NCI-H446 (cell line): ENCODE results near the gene MRPL41.
"Not testable (repeated sequence)": the region's sequence is repeated elsewhere in the genome, so short reads cannot be mapped to it uniquely, and the experiment has no call there.

Experiments
- DNase-seq, 2 experiments: peaks; one replicate each; lab custom pipeline; 2025; lab: John Stamatoyannopoulos, UW

Gene MRPL41

GRCh38 chr9:137551264-137552021, at the start of gene MRPL41:
Gene MRPL41 (plus strand): TSS chr9:137551879. CDS start chr9:137552082, 203 bp downstream.
- peak; percentile 27 to 81 for DNase-seq

DNA sequence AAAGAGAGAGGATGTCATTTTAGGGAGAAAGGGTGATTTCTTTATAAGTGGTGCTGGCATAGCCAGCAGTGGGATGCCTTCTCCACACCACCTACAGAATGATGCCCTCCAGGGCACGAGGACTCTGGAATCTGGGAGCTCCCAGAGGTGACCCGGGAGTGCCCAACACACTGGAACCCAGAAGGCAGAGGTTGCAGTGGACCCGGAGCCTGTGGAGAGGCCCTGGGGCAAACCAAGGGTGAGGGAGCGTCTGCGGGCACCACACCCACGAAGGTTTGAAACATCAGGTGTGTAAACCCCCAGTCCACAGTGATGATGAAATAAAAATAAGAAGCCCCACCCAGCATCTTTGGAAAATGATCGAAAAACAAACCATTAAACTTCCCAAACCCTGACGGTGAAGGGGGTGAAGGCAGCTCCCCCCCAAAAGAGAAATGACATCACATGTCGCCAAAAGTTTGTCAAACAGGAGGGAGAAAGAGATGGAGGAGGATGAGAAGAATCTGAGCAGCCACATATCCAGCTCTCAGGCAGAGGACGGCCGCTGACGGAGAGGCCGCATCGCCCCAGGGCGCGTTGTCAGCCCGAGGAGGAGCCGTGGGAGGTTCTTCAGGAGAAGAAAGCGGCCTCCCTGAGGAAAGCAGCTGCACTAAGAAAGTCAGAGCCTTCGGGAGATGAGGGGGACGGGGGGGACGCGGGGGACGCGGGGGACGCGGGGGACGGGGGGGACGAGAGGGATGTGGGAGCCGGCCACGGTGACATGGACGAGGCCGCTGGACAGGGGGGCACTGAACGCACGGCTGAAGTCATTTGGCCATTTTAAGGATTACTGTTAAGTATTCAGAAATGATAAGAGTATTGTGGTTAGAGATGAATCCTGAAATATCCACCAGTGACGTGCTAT, 49.4 kb upstream of the MRPL41 start:
- no peak for DNase-seq

- DNase-seq, result no peak
These were observed 47.3 kb upstream of the MRPL41 start for GRCh38 chr9:137504432-137504777.

GRCh38 chr9:137505421-137506140, 46.1 kb upstream of the MRPL41 start:
- no peak for DNase-seq

- DNase-seq, result no peak
These were observed 45.4 kb upstream of the MRPL41 start for GRCh38 chr9:137506274-137506673.

GRCh38 chr9:137506702-137507171, 44.9 kb upstream of the MRPL41 start:
- no peak for DNase-seq

DNA sequence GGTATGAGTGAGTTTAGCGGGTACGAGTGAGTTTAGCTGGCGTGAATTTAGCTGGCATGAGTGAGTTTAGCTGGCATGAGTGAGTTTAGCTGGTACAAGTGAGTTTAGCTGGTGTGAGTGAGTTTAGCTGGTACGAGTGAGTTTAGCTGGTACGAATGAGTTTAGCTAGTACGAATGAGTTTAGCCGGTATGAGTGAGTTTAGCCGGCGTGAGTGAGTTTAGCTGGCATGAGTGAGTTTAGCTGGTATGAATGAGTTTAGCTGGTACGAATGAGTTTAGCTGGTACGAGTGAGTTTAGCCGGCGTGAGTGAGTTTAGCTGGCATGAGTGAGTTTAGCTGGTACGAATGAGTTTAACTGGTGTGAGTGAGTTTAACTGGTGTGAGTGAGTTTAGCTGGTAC, 42.5 kb upstream of the MRPL41 start:
- no peak for DNase-seq

GRCh38 chr9:137511126-137511525, 40.6 kb upstream of the MRPL41 start:
- not testable (repeated sequence) for DNase-seq

DNA sequence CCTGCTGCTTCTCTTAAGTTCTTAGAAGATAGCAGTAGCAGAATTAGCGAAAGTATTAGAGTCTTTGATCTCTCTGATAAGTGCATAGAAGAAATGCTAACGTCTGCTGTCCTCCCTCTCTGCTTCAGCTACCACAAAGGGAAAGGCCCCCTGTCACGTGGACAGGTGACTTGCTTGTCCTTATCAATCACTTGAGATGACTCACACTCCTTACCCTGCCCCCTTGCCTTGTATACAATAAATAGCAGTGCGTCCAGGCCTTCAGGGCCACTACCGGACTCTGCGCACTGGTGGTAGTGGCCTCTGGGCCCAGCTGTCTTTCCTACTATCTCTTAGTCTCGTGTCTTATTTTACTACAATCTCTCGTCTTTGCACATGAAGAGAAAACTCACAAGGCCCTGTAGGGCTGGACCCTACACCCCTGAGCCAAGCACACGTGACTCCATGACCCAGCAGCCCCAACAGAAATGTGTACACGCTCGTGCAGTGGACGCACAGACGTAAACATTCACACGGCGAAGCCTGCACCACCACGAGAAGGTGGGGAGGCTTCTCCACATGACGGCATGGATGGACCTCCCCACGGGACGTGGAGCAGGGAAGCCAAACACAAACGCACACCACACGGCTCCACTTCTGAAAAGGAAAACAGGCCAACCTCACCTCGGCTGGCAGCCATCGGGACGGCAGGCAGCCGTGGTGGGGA, 39.8 kb upstream of the MRPL41 start:
- DNase-seq, result no peak

- DNase-seq, result not testable (repeated sequence)
These were observed 38.5 kb upstream of the MRPL41 start for GRCh38 chr9:137513136-137513535.

DNA sequence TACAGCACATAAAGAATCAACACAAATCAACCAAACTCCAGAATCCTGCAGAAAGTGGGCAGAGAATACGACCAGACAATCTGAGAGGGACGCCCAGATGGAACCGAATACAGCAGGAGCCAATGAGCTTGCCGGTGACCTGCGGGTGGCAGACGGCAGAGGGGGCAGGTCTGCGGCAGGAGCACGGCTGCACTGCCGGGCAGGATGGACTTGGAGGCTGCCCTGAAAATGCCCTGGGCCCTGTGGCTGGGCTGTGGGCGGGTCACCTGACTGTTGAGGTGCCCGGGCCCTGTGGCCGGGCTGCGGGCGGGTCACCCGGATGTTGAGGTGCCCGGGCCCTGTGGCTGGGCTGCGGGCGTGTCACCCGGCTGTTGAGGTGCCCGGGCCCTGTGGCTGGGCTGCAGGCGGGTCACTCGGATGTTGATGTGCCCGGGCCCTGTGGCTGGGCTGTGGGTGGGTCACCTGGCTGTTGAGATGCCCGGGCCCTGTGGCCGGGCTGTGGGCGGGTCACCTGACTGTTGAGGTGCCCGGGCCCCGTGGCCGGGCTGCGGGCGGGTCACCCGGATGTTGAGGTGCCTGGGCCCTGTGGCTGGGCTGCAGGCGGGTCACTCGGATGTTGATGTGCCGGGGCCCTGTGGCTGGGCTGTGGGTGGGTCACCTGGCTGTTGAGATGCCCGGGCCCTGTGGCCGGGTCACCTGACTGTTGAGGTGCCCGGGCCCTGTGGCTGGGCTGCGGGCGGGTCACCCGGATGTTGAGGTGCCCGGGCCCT, 37.7 kb upstream of the MRPL41 start:
- not testable (repeated sequence) for DNase-seq

GRCh38 chr9:137514691-137515337, 36.9 kb upstream of the MRPL41 start:
- DNase-seq, result no peak

- no peak for DNase-seq
These were observed 36.3 kb upstream of the MRPL41 start for GRCh38 chr9:137515338-137515724.

- DNase-seq, result no peak
These were observed 35.3 kb upstream of the MRPL41 start for GRCh38 chr9:137516144-137516917.

DNA sequence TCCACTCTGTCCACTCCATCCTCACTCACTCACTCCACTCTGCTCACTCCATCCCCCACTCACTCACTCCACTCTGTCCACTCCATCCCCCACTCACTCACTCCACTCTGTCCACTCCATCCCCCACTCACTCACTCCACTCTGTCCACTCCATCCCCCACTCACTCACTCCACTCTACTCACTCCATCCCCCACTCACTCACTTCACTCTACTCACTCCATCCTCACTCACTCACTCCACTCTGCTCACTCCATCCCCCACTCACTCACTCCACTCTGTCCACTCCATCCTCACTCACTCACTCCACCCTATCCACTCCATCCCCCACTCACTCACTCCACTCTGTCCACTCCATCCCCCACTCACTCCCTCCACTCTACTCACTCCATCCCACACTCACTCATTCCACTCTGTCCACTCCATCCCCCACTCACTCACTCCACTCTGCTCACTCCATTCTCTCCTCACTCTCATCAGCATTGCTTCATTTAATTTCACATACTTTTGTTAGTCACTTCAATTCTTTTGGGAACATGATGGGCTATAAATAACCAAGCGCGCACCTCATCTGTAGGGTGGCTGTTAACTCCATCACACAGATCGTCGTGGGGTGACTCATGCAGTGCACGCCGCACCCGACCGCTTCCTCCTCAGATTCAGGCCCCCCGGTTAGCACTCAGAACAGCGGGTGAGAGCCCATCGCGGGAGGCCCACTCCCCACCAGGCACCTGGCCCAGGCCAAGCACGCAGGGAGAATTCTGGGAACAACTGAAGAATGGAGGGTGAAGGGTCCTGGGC, 32.8 kb upstream of the MRPL41 start:
- DNase-seq, result not testable (repeated sequence)

DNA sequence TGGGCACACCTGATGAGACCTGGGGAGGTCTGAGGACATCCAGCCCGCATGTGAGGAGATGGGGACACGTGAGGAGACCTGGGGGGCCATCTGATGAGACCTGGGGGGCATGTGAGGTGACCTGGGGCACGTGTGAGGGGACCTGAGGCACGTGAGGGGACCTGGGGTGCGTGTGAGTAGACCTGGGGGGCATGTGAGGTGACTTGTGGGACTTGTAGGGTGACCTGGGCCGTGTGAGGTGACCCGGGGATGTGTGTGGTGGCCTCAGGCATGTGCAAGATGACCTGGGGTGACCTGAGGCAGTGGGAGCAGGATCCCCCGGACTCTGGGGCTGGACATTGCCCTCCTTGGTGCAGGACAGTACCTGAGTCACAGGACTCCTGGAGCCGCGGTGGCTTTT, 32.1 kb upstream of the MRPL41 start:
- no peak for DNase-seq

GRCh38 chr9:137520614-137521404, 30.9 kb upstream of the MRPL41 start:
- no peak for DNase-seq

GRCh38 chr9:137521405-137521985, 30.2 kb upstream of the MRPL41 start:
- no peak for DNase-seq
